ENCODE data around the gene OLFML2A.

DNA sequence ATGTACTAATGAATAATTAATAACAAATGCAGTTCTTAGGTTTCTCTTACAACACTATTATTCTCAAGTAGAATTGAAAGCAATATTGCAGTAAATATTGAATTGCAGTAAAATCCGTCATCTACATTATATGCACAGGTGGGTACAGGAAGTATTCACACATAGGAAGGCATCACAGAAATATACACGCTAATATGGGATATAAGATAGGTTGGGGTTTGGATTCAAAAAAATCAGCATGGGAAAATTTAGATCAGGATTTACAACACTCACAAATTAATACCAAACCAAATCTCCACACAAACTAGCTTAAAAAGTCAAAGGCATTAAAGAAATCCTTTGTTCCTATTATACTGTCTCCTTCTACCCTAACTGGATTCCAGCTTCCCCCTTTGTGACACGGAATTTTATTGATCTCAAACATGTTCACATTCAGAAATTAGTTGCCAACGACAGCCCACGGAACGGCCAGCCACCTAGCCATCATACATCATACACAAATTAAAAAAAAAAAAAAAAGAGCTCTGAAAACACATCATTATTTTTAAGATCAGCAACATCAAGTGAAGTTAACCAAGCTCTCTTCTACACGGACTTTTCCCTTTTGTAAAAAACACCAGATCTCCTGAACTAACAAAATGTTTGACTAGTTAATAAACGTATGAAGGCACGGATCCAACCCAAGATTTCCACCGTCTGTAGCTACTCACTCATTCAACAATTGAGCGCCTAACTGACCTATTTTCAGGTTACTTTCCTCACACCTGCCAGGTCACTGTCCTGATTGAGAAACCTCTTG lies 8.0 kb upstream of the OLFML2A start:
- TF ChIP-seq, protein P1, sequence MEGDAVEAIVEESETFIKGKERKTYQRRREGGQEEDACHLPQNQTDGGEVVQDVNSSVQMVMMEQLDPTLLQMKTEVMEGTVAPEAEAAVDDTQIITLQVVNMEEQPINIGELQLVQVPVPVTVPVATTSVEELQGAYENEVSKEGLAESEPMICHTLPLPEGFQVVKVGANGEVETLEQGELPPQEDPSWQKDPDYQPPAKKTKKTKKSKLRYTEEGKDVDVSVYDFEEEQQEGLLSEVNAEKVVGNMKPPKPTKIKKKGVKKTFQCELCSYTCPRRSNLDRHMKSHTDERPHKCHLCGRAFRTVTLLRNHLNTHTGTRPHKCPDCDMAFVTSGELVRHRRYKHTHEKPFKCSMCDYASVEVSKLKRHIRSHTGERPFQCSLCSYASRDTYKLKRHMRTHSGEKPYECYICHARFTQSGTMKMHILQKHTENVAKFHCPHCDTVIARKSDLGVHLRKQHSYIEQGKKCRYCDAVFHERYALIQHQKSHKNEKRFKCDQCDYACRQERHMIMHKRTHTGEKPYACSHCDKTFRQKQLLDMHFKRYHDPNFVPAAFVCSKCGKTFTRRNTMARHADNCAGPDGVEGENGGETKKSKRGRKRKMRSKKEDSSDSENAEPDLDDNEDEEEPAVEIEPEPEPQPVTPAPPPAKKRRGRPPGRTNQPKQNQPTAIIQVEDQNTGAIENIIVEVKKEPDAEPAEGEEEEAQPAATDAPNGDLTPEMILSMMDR (conservative IDR thresholded peaks at IDR 0.05 in 1 of 2, IDR thresholded peaks at IDR 0.05 in 1 of 2; ENCODE audit: low read depth in 1 of 2, low read length in 2 of 2): no peak
- no peak for TF ChIP-seq EZH2 (IDR thresholded peaks at IDR 0.05; ENCODE audit: low read length, missing control alignments)

All from fibroblast of lung (primary cell).